Smooth muscle cell (in vitro differentiated cells): Measurements from ENCODE around the gene ETFA. TPM values are rescaled to one million over a fixed set of nuclear protein-coding genes. Genes with fewer than 3 reads are reported as not detected.

Source experiments
- DNase-seq: peaks from one replicate; lab custom pipeline; 2025; ENCODE audit not compliant: unreplicated experiment; lab: John Stamatoyannopoulos, UW
- H2AFZ ChIP-seq: fragments of 200-600 bp; sonication (generic); 2 replicates; pipeline ENCODE4 v1.6.0; 2016; ENCODE audit warnings: antibody characterized with exemption, low read depth, mild to moderate bottlenecking
- H3F3A ChIP-seq: fragments of 200-600 bp; sonication (generic); 2 replicates; pipeline ENCODE4 v1.6.0; 2017; ENCODE audit warnings: antibody characterized with exemption, low read depth
- H3K27ac ChIP-seq: fragments of 200-600 bp; sonication (generic); 2 replicates; pipeline ENCODE4 v1.5.1; 2016; ENCODE audit warnings: low read depth, mild to moderate bottlenecking
- H3K27me3 ChIP-seq: fragments of 200-600 bp; sonication (generic); 2 replicates; pipeline ENCODE4 v1.6.1; 2016; ENCODE audit warnings: low read depth, mild to moderate bottlenecking
- H3K36me3 ChIP-seq: fragments of 200-600 bp; sonication (generic); 2 replicates; pipeline ENCODE4 v1.5.1; 2016; ENCODE audit warnings: low read depth
- H3K4me1 ChIP-seq: fragments of 200-600 bp; sonication (generic); 2 replicates; pipeline ENCODE4 v1.5.1; 2016; ENCODE audit warnings: low read depth
- H3K4me2 ChIP-seq: fragments of 200-600 bp; sonication (generic); 2 replicates; pipeline ENCODE4 v1.6.0; 2016; ENCODE audit warnings: mild to moderate bottlenecking
- H3K4me3 ChIP-seq: fragments of 200-600 bp; sonication (generic); 2 replicates; pipeline ENCODE4 v1.5.1; 2016; ENCODE audit warnings: mild to moderate bottlenecking
- H3K79me2 ChIP-seq: fragments of 200-600 bp; sonication (generic); 2 replicates; pipeline ENCODE4 v1.6.0; 2016; ENCODE audit warnings: low read depth, mild to moderate bottlenecking
- H3K9ac ChIP-seq: fragments of 200-600 bp; sonication (generic); 2 replicates; pipeline ENCODE4 v1.6.0; 2016; ENCODE audit warnings: low read depth
- H3K9me3 ChIP-seq: fragments of 200-600 bp; sonication (generic); replicated peaks from 2 replicates; pipeline ENCODE4 v1.5.1; 2016; ENCODE audit warnings: low read depth
- H4K20me1 ChIP-seq: fragments of 200-600 bp; sonication (generic); 2 replicates; pipeline ENCODE4 v1.6.0; 2016; ENCODE audit warnings: low read depth
- CTCF ChIP-seq: fragments of 200-600 bp; sonication (generic); IDR thresholded peaks from 2 replicates; pipeline ENCODE4 v1.5.1; 2017; ENCODE audit warnings: borderline replicate concordance, mild to moderate bottlenecking, antibody characterized with exemption; ENCODE audit not compliant: insufficient read depth, poor library complexity, severe bottlenecking
- WGBS: methylation state at CpG from one replicate; pipeline ENCODE4 v1.1.7; 2016; ENCODE audit warnings: low lambda C conversion rate; 5-methylcytosine and 5-hydroxymethylcytosine counted together
- polyA plus RNA-seq: library from polyadenylated mRNA; unstranded; fragments of >200 nt; fragmentation: Nextera tagmentation; extraction: Ambion mirVana; gene quantifications from 2 replicates; pipeline ENCODE4 v1.2.1, GENCODE V29; 2016
- total RNA-seq: library from RNA; depleted of rRNA; stranded (reverse); fragments of >200 nt; gene quantifications from 2 replicates; pipeline ENCODE4 v1.2.3, GENCODE V29; 2014

The ETFA gene
- total and polyA plus RNA-seq, 2 experiments from 2014 or later = 98.0 to 119 TPM

GRCh38 chr15:76334438-76335306, 23.4 kb upstream of the ETFA start:
- peak overlapping the region; percentile 88 for H3K4me2 ChIP-seq
- peaks cover 12% of the 10 kb centered on the region for H4K20me1 ChIP-seq
- no peak for DNase-seq
- H3K4me3 ChIP-seq = no peak overlapping the region
- no peaks in the 10 kb centered on the region for H3K79me2 ChIP-seq
- H3K27ac ChIP-seq = no peak overlapping the region
- H3K27me3 ChIP-seq = peaks cover 74% of the 10 kb centered on the region
- 46% methylated on average over 44 of the region's 44 CpGs for WGBS
- peaks cover 29% of the 10 kb centered on the region for H3K4me1 ChIP-seq
- no peaks in the 10 kb centered on the region for H3K9me3 ChIP-seq
- peak overlapping the region; percentile 33 for H2AFZ ChIP-seq
- no peaks in the 10 kb centered on the region for H3K36me3 ChIP-seq
- H3K9ac ChIP-seq = no peak overlapping the region
- no peaks in the 10 kb centered on the region for H3F3A ChIP-seq
- TF ChIP-seq CTCF = no peak

- Histone ChIP-seq H4K20me1 (peaks cover 4% of the 10 kb centered on the region), H2AFZ (no peak overlapping the region), H3K4me2 (no peak overlapping the region), H3K79me2 (no peaks in the 10 kb centered on the region), H3K27me3 (peaks cover 66% of the 10 kb centered on the region), H3K9ac (no peak overlapping the region), H3K4me1 (peaks cover 29% of the 10 kb centered on the region), H3K9me3 (no peaks in the 10 kb centered on the region), H3K4me3 (no peak overlapping the region), H3K27ac (no peak overlapping the region), H3F3A (no peaks in the 10 kb centered on the region), H3K36me3 (no peaks in the 10 kb centered on the region)
- no peak for TF ChIP-seq CTCF
- no peak for DNase-seq
- WGBS = 61% methylated on average over 9 of the region's 9 CpGs
Observed at GRCh38 chr15:76333720-76334437, 22.6 kb upstream of the ETFA start.

- 92% methylated on average over 1 of the region's 1 CpG for WGBS
- no peak for TF ChIP-seq CTCF
- Histone ChIP-seq H3K9ac (no peak overlapping the region), H3K9me3 (no peaks in the 10 kb centered on the region), H2AFZ (no peak overlapping the region), H3K27ac (no peak overlapping the region), H3F3A (no peaks in the 10 kb centered on the region), H3K4me3 (no peak overlapping the region), H3K79me2 (no peaks in the 10 kb centered on the region), H3K36me3 (no peaks in the 10 kb centered on the region), H3K4me1 (peaks cover 29% of the 10 kb centered on the region), H4K20me1 (no peaks in the 10 kb centered on the region), H3K4me2 (no peak overlapping the region), H3K27me3 (peaks cover 60% of the 10 kb centered on the region)
- DNase-seq = no peak
Observed at GRCh38 chr15:76333309-76333708, 22.0 kb upstream of the ETFA start.
